DND-41 (cell line): ENCODE data around the gene TTC33.

Experiments used
- CTCF ChIP-seq: IDR thresholded peaks from 2 replicates; pipeline ENCODE4 v1.5.1; 2012; ENCODE audit warnings: borderline replicate concordance, low read length, moderate library complexity, mild to moderate bottlenecking; ENCODE audit not compliant: poor library complexity, severe bottlenecking; ENCODE audit errors: extremely low read depth
- EZH2 ChIP-seq: IDR thresholded peaks from 3 replicates; pipeline ENCODE4 v1.6.1; 2012; ENCODE audit warnings: borderline replicate concordance, low read depth, mild to moderate bottlenecking, moderate library complexity, low read length, inconsistent platforms; ENCODE audit not compliant: severe bottlenecking

DNA sequence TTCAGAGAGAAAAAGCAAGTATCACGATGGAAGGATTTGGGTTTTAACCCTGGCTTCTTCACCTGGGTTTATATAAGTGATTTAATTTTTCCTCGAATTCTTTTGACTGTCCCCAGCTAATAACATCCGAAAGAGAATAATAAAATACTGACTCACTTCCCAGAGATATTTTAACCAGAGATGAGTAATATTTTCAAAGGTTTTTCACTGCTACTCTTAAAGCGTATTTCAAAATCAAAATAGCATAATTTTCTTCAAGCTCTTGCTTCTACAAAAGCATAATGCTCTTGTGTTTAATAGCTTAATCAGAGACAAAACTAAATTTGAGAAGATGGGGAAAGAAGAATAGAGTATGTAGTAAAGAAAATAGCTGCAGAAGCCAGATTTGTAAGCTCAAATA lies 291.2 kb downstream of the TTC33 start:
- TF ChIP-seq CTCF (no peak), EZH2 (no peak)
